HepG2 (cell line): ENCODE measurements around the gene MXD1. TPM values are rescaled to one million over a fixed set of nuclear protein-coding genes. Genes with fewer than 3 reads are reported as not detected.

Experiments
- AGO1 ChIP-seq: fragments of 200-400 bp; formaldehyde crosslinking; IDR thresholded peaks from 2 replicates; pipeline ENCODE4 v1.6.1; 2017; ENCODE audit warnings: mild to moderate bottlenecking, low read depth, low read length, moderate library complexity; ENCODE audit not compliant: poor library complexity, severe bottlenecking
- AKAP8 ChIP-seq: sonication (generic); formaldehyde crosslinking; IDR thresholded peaks from 2 replicates; pipeline ENCODE4 v1.5.1; 2020; ENCODE audit warnings: mild to moderate bottlenecking, missing genetic modification reagents
- ARNT ChIP-seq: fragments of 450-650 bp; IDR thresholded peaks from 2 replicates; pipeline ENCODE4 v1.6.1; 2017
- DZIP1 ChIP-seq: sonication (generic); formaldehyde crosslinking; IDR thresholded peaks from 2 replicates; pipeline ENCODE4 v1.5.0; 2020; ENCODE audit warnings: mild to moderate bottlenecking, missing genetic modification reagents
- FOSL1 ChIP-seq: sonication (generic); formaldehyde crosslinking; IDR thresholded peaks from 2 replicates; pipeline ENCODE4 v1.9.0; 2021; ENCODE audit warnings: missing genetic modification reagents, borderline replicate concordance
- FOXA3 ChIP-seq: IDR thresholded peaks from 2 replicates; pipeline ENCODE4 v1.6.1; 2016; ENCODE audit warnings: missing genetic modification reagents, missing compliant biosample characterization
- HOXA9 ChIP-seq: sonication (generic); formaldehyde crosslinking; IDR thresholded peaks from 2 replicates; pipeline ENCODE4 v1.8.1; 2022; ENCODE audit warnings: missing genetic modification reagents, mild to moderate bottlenecking, moderate library complexity, borderline replicate concordance
- JDP2 ChIP-seq: sonication (generic); formaldehyde crosslinking; IDR thresholded peaks from 2 replicates; pipeline ENCODE4 v1.8.1; 2022; ENCODE audit warnings: missing genetic modification reagents, borderline replicate concordance
- KLF9 ChIP-seq: IDR thresholded peaks from 2 replicates; pipeline ENCODE4 v1.6.1; 2016; ENCODE audit warnings: low read depth
- MBD4 ChIP-seq: IDR thresholded peaks from 2 replicates; pipeline ENCODE4 v1.6.1; 2012; ENCODE audit warnings: low read length, inconsistent platforms, borderline replicate concordance
- NR2F1 ChIP-seq, 2 experiments: fragments of 450-650 bp in 1 of 2; formaldehyde crosslinking in 1 of 2; IDR thresholded peaks; 2 replicates each; pipeline versions ENCODE4 v1.5.0 to v1.6.1; 2016 to 2020; ENCODE audit warnings: mild to moderate bottlenecking in 1 of 2, missing compliant biosample characterization in 1 of 2, missing genetic modification reagents in 1 of 2, moderate library complexity in 1 of 2
- PRDM10 ChIP-seq: sonication (generic); formaldehyde crosslinking; IDR thresholded peaks from 2 replicates; pipeline ENCODE4 v1.4.0; 2020; ENCODE audit warnings: low read depth, missing genetic modification reagents
- SPEN ChIP-seq: sonication (generic); formaldehyde crosslinking; IDR thresholded peaks from 2 replicates; pipeline ENCODE4 v1.5.1; 2020; ENCODE audit warnings: low read depth, mild to moderate bottlenecking, missing genetic modification reagents
- SUZ12 ChIP-seq: fragments of 150-350 bp; IDR thresholded peaks from 2 replicates; pipeline ENCODE4 v1.6.1; 2014; ENCODE audit warnings: low read depth, low read length
- ZFP41 ChIP-seq: sonication (generic); formaldehyde crosslinking; IDR thresholded peaks from 2 replicates; pipeline ENCODE4 v1.4.0; 2020; ENCODE audit warnings: mild to moderate bottlenecking, missing genetic modification reagents, borderline replicate concordance
- ZNF121 ChIP-seq: sonication (generic); formaldehyde crosslinking; IDR thresholded peaks from 2 replicates; pipeline ENCODE4 v1.5.0; 2020; ENCODE audit warnings: mild to moderate bottlenecking, missing genetic modification reagents
- ZNF343 ChIP-seq: sonication (generic); formaldehyde crosslinking; IDR thresholded peaks from 2 replicates; pipeline ENCODE4 v1.4.0; 2020; ENCODE audit warnings: mild to moderate bottlenecking, missing genetic modification reagents
- ZNF556 ChIP-seq: sonication (generic); formaldehyde crosslinking; IDR thresholded peaks from 2 replicates; pipeline ENCODE4 v1.4.0; 2020; ENCODE audit warnings: mild to moderate bottlenecking, missing genetic modification reagents, borderline replicate concordance
- ZNF773 ChIP-seq: sonication (generic); formaldehyde crosslinking; IDR thresholded peaks from 2 replicates; pipeline ENCODE4 v1.4.0; 2020; ENCODE audit warnings: missing genetic modification reagents, borderline replicate concordance
- ZNF777 ChIP-seq: sonication (generic); formaldehyde crosslinking; IDR thresholded peaks from 2 replicates; pipeline ENCODE4 v1.4.0; 2020; ENCODE audit warnings: missing genetic modification reagents
- polyA plus RNA-seq, 8 experiments: library from polyadenylated mRNA; depleted of rRNA in 3 of 8; stranded (reverse) in 7 of 8; unstranded in 1 of 8; fragments of >200 nt; fragmentation: Illumina TruSeq in 4 of 8; extraction: Trizol in 4 of 8; gene quantifications; 2 replicates each; pipeline versions ENCODE4 v1.2.1 to v1.2.3, GENCODE V29; 2011 to 2016; ENCODE audit warnings: low read depth in 4 of 8, missing spikeins in 1 of 8, mixed read lengths in 1 of 8; ENCODE audit not compliant: insufficient read depth in 1 of 8
- total RNA-seq, 5 experiments: library from RNA; depleted of rRNA; stranded (reverse); fragments of >200 nt; fragmentation: Illumina TruSeq; extraction: Trizol; gene quantifications; 2 replicates each; pipeline ENCODE4 v1.2.3, GENCODE V29; 2016; ENCODE audit warnings: low read depth in 1 of 5
- TF ChIP-seq, protein P1 (sequence below): sonication (generic); formaldehyde crosslinking; IDR thresholded peaks from 2 replicates; pipeline ENCODE4 v1.5.0; 2020; ENCODE audit warnings: missing genetic modification reagents, mild to moderate bottlenecking, borderline replicate concordance

The MXD1 gene
- total and polyA plus RNA-seq, 2 of the 13 experiments (the other 11 are each of a cell fraction or from before 2014, with no cell fraction given) = 6.4 to 14.9 TPM

- TF ChIP-seq ZFP41 (CRISPR knock-in tag) (0 out of 2 replicates have a peak, but pooled peaks have one; percentile 44), SUZ12 (no peak), FOXA3 (CRISPR knock-in tag) (0 out of 2 replicates have a peak, but pooled peaks have one; percentile 13), SPEN (no peak), DZIP1 (CRISPR knock-in tag) (0 out of 2 replicates have a peak, but pooled peaks have one; percentile 67), ZNF121 (CRISPR knock-in tag) (peak; percentile 98), HOXA9 (no peak), ZNF773 (no peak), AGO1 (peak; percentile 30), KLF9 (no peak), JDP2 (CRISPR knock-in tag) (no peak), FOSL1 (CRISPR knock-in tag) (no peak; the same call in 1 of the 2 replicates), ZNF556 (CRISPR knock-in tag) (0 out of 2 replicates have a peak, but pooled peaks have one; percentile 74), NR2F1 (CRISPR knock-in tag; IDR thresholded peaks at IDR 0.05) (no peak), PRDM10 (CRISPR knock-in tag) (no peak), AKAP8 (CRISPR knock-in tag) (peak; percentile 69; the same call in 1 of the 2 replicates), ZNF343 (CRISPR knock-in tag) (no peak), MBD4 (0 out of 2 replicates have a peak, but pooled peaks have one; percentile 48), ZNF777 (CRISPR knock-in tag) (no peak), ARNT (no peak)
- TF ChIP-seq, protein P1, sequence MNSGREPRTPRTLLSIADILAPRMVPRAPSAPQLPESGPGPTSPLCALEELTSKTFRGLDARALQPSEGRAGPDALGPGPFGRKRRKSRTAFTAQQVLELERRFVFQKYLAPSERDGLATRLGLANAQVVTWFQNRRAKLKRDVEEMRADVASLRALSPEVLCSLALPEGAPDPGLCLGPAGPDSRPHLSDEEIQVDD = peak; percentile 40; the same call in 1 of the 2 replicates
Observed at GRCh38 chr2:69948032-69948962, 33.4 kb downstream of the MXD1 start (continued).
